PC-9 (cell line): ENCODE data around the gene PAM16.

Experiments
- CTCF ChIP-seq: fragments of 200-600 bp; sonication (generic); conservative IDR thresholded peaks from 2 replicates; pipeline ENCODE4 v1.6.1; 2017; ENCODE audit warnings: mixed run types, antibody characterized with exemption, mild to moderate bottlenecking, moderate library complexity
- EZH2 ChIP-seq: fragments of 200-600 bp; sonication (generic); IDR thresholded peaks from 2 replicates; pipeline ENCODE4 v1.8.0; 2017; ENCODE audit warnings: antibody characterized with exemption, low read depth

GRCh38 chr16:4376893-4377572, 25.9 kb upstream of the PAM16 start:
- TF ChIP-seq CTCF (no peak), EZH2 (no peak)
